Activated CD4-positive, alpha-beta T cell treated with anti-CD3 and anti-CD28 coated beads, Interleukin-2, amount 10 ng/mL, durations not matched to agents 24 days and 14 days (primary cell): Measurements from ENCODE around the gene CD300A. TPM values are rescaled to one million over a fixed set of nuclear protein-coding genes. Genes with fewer than 3 reads are reported as not detected.
A peak's percentile ranks its signal among the peaks of the same experiment; 100 is the strongest.

Source experiments
- DNase-seq: peaks from one replicate; pipeline ENCODE4 v3.0.0; 2022
- H3K27ac Mint-ChIP-seq: one replicate; pipeline ENCODE4 v1.8.0; 2022; ENCODE audit warnings: mild to moderate bottlenecking, mixed read lengths
- H3K27me3 Mint-ChIP-seq: one replicate; pipeline ENCODE4 v1.8.0; 2022; ENCODE audit warnings: mixed read lengths
- H3K36me3 Mint-ChIP-seq: one replicate; pipeline ENCODE4 v1.8.0; 2022; ENCODE audit warnings: low read depth, mild to moderate bottlenecking, mixed read lengths
- H3K4me1 Mint-ChIP-seq: one replicate; pipeline ENCODE4 v1.8.0; 2021; ENCODE audit warnings: mixed read lengths
- H3K4me3 Mint-ChIP-seq: one replicate; pipeline ENCODE4 v1.8.0; 2022; ENCODE audit warnings: mild to moderate bottlenecking, moderate library complexity, mixed read lengths
- H3K9me3 Mint-ChIP-seq: one replicate; pipeline ENCODE4 v1.8.0; 2021; ENCODE audit warnings: mixed read lengths
- intact Hi-C: fragments of 100-400 bp; cut with micrococcal nuclease; formaldehyde crosslinking; loops from one replicate; pipeline ENCODE4 v1.15.1; 2023
- total RNA-seq: library from RNA; stranded (reverse); gene quantifications from 2 replicates; pipeline ENCODE4 v1.2.3, GENCODE V29; 2022

CD300A gene
- total RNA-seq, 1 donor from 2014 or later = 15.3 TPM

DNA sequence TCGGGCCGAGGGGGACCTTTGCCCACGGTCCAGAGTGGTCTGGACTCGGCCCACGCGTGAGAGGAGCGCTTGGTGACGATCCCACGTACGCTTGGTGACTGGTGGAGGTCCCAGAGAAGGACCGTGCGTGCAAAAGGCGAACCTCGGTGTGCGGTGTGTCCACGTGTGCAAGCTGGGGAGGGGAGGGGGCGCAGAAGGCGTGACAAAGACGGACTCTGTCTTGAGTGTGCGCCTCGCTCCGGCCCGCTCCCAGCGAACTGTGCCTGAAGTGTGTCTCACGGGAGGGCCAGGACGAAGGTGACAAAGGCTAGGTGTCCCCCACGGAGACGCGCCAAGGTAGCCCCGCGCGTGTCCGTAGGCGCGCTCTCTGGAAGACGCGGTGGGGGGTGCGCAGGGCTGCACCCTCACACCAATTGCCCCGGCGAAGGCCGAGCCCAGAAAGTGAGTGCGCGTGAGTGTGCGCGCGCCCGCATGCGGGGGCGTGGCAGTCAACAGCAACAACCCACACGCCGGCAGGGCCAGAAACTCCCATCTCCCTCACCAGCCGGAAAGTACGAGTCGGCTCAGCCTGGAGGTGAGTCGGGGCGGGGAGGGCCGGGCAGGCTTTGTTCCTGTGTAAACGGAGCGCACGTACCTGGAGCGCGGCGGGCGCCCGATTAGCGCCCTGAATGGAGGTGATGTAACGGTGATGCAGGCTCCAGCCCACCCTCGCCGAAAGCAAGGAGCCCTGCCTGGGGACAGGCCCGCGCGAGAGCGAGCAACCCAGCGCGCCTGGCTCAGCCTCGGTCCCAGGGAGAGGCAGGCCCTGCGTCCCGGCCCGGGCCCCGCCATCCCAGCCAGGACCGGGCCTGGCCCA is 34.6 kb upstream of the CD300A start, which contains the start of gene GPRC5C:
TSS of gene GPRC5C (plus strand) at position 521 of the 856 bp plus-strand sequence. CDS start 7,689 bp downstream, outside the sequence.
- Mint-ChIP-seq H3K27me3 (peaks cover 68% of the 10 kb centered on the region), H3K4me1 (peaks cover 11% of the 10 kb centered on the region), H3K36me3 (no peaks in the 10 kb centered on the region), H3K4me3 (peak within 1 kb of the TSS; percentile 74), H3K27ac (peak within 1 kb of the TSS; percentile 45), H3K9me3 (no peaks in the 10 kb centered on the region)
- intact Hi-C loops = loop anchor here (10.0 kb wide), 1 partner anchor 63 kb away; no protein-coding TSS in a partner anchor
- DNase-seq = peak; percentile 86

DNA sequence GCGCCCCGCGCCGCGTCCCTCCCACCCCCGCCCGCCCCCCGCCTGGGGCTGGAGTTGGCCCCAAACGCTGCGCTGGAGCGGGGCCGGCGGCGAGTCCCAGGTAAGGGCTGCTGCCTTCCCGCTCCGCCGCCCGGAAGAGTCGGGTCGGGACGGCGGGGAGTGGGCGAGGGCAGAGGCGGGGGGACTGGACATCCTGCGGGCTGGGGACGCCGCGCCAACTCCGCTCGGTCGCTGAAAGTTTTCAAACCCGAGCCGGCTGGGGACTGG is 34.1 kb upstream of the CD300A start:
- H3K9me3 Mint-ChIP-seq = no peaks in the 10 kb centered on the region
- H3K27me3 Mint-ChIP-seq = peaks cover 68% of the 10 kb centered on the region
- H3K4me3 Mint-ChIP-seq = no peak overlapping the region
- intact Hi-C loops = loop anchor here (10.0 kb wide), 1 partner anchor 62 kb away; no protein-coding TSS in a partner anchor
- no peak for DNase-seq
- no peaks in the 10 kb centered on the region for H3K36me3 Mint-ChIP-seq
- no peak overlapping the region for H3K27ac Mint-ChIP-seq
- H3K4me1 Mint-ChIP-seq = peaks cover 11% of the 10 kb centered on the region

DNA sequence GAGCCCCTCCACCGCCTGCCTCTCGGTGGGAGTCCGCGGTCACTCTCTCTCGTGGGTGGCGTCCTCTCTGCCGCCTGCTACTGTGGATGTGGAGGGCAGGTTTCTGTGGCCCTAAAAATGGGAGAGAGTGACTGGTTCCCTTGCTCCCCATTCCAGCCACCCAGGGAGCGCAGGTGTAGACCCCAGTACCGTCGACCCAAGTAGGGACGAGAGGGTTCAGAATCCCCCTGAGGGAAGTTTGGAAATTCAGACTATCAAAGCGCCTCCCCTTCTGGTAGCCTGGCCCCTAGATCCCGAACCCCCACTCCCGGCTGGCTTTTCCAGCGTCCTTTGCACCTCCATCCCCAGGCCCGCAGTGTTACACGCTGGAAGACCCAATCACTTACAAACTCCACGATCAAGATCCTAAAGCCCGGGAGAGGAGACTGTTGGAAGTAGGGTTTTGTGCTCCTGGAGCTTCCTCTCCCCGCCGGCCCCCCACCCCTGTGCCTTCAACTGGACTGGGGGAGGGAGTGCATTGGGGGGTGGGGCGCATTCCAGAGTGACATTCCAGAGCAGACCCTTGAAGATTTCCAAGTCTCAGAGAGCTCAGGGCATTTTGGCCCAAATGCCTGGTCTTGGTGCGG is 33.6 kb upstream of the CD300A start:
- H3K27me3 Mint-ChIP-seq = peaks cover 67% of the 10 kb centered on the region
- intact Hi-C loops = loop anchor here (10.0 kb wide), 1 partner anchor 62 kb away; no protein-coding TSS in a partner anchor
- H3K27ac Mint-ChIP-seq = no peak overlapping the region
- peaks cover 11% of the 10 kb centered on the region for H3K4me1 Mint-ChIP-seq
- no peak for DNase-seq
- no peaks in the 10 kb centered on the region for H3K36me3 Mint-ChIP-seq
- no peaks in the 10 kb centered on the region for H3K9me3 Mint-ChIP-seq
- H3K4me3 Mint-ChIP-seq = peak overlapping the region; percentile 34

DNA sequence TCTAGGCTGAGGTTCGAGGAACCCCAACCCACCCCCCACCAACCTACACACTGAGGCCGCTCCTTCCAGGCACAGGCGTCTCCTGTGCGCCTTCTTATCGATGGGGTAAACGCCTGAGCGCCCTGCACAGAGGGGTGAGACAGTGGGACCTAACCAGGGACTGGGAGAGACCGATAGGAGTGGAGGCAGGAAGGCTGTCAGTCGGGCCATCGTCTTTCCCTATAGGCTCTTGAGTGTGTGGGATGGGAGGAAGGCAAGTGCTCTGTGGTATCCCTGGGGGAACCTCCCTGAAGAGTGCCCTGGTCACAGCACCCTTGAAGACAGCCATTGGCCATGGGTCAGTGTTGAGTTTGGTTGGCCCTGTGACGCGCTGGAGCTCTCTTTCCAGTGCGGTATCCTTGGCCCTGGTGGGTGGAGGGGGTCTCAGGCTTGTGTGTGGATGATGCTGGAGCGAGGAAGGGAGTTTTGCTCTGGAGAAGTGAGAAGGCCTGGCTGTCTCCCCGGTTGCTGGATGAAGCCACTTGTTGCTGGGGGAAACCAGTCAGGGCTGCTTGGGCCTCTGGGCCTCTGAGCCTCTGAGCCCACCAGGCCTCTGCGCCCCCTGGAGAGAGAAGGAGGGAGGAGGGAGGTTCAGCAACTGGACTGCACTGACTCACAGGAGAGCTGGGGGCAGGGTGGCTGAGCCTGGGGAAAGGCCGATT is 32.9 kb upstream of the CD300A start:
- no peaks in the 10 kb centered on the region for H3K9me3 Mint-ChIP-seq
- no peaks in the 10 kb centered on the region for H3K36me3 Mint-ChIP-seq
- intact Hi-C loops = loop anchor here (10.0 kb wide), 1 partner anchor 61 kb away; no protein-coding TSS in a partner anchor
- no peak overlapping the region for H3K27ac Mint-ChIP-seq
- DNase-seq = no peak
- peaks cover 11% of the 10 kb centered on the region for H3K4me1 Mint-ChIP-seq
- peaks cover 60% of the 10 kb centered on the region for H3K27me3 Mint-ChIP-seq
- no peak overlapping the region for H3K4me3 Mint-ChIP-seq

DNA sequence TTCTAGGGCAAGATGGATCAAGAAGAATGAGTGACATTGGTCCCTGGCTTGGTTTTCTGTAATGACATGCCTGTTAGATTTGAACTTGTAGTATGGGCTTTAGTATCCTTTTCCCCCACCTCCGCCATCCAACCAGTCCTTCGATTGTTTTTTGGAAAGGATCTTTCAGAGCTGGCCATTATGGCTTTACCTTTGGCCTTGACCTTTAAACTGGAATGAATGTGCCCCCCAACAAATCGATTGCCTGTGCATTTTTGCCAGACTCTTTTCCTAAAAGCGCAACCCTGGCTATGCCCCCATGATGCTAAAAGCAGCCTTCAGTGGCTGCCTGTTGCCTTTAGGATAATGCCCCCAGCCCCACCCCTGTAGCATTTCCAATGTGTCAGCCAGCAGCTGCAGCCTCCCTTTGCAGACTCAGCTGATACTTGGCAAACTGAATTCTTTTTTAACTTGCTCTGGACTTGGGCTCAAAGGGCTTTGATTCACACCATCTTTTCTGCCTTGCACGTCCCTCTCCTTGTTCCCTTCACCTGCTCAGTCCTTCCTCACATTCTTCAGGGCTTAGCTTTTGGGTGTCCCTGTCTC is 30.6 kb upstream of the CD300A start:
- H3K4me1 Mint-ChIP-seq = peaks cover 6% of the 10 kb centered on the region
- H3K27ac Mint-ChIP-seq = no peak overlapping the region
- H3K36me3 Mint-ChIP-seq = peaks cover 2% of the 10 kb centered on the region
- no peak overlapping the region for H3K4me3 Mint-ChIP-seq
- intact Hi-C loops = loop anchor here (10.0 kb wide), 1 partner anchor 59 kb away; no protein-coding TSS in a partner anchor
- DNase-seq = no peak
- H3K27me3 Mint-ChIP-seq = peaks cover 44% of the 10 kb centered on the region
- H3K9me3 Mint-ChIP-seq = peaks cover 3% of the 10 kb centered on the region

DNA sequence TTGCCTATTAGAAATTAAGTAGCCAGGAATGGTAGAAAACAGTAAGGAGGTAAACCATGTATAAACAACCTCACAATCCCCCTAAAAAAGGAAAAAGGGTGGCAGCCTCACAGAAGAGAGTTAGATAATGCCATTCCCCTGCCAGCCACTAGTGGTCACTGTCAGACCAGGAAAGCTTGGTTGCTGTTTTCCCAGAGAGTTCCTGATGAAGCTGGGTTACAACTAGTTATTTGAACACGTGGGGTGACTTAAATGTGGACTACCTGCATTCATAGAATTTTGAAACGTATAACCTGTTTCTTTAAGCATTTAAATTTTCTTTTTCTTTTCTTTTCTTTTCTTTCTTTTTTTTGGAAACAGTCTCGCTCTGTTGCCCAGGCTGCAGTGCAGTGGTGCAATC is 28.7 kb upstream of the CD300A start:
- Mint-ChIP-seq H3K4me1 (no peaks in the 10 kb centered on the region), H3K36me3 (peaks cover 2% of the 10 kb centered on the region), H3K27me3 (peaks cover 36% of the 10 kb centered on the region), H3K4me3 (no peak overlapping the region), H3K27ac (no peak overlapping the region), H3K9me3 (peaks cover 3% of the 10 kb centered on the region)
- peak; percentile 70 for DNase-seq
- intact Hi-C loops = loop anchor here (10.0 kb wide), 1 partner anchor 57 kb away; no protein-coding TSS in a partner anchor

DNA sequence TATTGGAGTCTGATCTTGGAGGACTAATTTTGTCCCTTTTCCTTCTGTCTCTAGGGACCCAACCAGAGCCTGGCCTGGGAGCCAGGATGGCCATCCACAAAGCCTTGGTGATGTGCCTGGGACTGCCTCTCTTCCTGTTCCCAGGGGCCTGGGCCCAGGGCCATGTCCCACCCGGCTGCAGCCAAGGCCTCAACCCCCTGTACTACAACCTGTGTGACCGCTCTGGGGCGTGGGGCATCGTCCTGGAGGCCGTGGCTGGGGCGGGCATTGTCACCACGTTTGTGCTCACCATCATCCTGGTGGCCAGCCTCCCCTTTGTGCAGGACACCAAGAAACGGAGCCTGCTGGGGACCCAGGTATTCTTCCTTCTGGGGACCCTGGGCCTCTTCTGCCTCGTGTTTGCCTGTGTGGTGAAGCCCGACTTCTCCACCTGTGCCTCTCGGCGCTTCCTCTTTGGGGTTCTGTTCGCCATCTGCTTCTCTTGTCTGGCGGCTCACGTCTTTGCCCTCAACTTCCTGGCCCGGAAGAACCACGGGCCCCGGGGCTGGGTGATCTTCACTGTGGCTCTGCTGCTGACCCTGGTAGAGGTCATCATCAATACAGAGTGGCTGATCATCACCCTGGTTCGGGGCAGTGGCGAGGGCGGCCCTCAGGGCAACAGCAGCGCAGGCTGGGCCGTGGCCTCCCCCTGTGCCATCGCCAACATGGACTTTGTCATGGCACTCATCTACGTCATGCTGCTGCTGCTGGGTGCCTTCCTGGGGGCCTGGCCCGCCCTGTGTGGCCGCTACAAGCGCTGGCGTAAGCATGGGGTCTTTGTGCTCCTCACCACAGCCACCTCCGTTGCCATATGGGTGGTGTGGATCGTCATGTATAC is 26.5 kb upstream of the CD300A start:
- H3K36me3 Mint-ChIP-seq = peaks cover 2% of the 10 kb centered on the region
- H3K4me3 Mint-ChIP-seq = no peak overlapping the region
- peaks cover 23% of the 10 kb centered on the region for H3K27me3 Mint-ChIP-seq
- no peaks in the 10 kb centered on the region for H3K4me1 Mint-ChIP-seq
- intact Hi-C loops = loop anchor here (10.0 kb wide), 1 partner anchor 55 kb away; no protein-coding TSS in a partner anchor
- peaks cover 3% of the 10 kb centered on the region for H3K9me3 Mint-ChIP-seq
- H3K27ac Mint-ChIP-seq = no peak overlapping the region
- DNase-seq = no peak

DNA sequence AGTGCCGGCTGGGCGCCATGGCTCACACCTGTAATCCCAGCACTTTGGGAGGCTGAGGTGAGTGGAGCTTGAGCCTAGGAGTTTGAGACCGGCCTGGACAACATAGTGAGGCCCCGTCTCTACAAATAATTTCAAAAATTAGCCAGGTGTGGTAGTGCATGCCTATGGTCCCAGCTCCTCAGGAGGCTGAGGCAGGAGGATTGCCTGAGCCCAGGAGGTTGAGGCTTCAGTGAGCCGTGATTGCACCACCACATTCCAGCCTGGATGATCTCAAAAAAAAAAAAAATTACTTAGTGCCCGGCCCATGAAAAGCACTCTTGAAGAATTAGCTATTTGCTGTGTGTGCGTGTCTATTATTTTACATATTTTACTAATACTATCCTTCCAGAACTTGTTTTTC is 24.9 kb upstream of the CD300A start:
- Mint-ChIP-seq H3K36me3 (peaks cover 2% of the 10 kb centered on the region), H3K9me3 (peaks cover 3% of the 10 kb centered on the region), H3K4me1 (no peaks in the 10 kb centered on the region), H3K27me3 (peaks cover 13% of the 10 kb centered on the region), H3K27ac (no peak overlapping the region), H3K4me3 (no peak overlapping the region)
- no peak for DNase-seq
- intact Hi-C loops = no loop called here

DNA sequence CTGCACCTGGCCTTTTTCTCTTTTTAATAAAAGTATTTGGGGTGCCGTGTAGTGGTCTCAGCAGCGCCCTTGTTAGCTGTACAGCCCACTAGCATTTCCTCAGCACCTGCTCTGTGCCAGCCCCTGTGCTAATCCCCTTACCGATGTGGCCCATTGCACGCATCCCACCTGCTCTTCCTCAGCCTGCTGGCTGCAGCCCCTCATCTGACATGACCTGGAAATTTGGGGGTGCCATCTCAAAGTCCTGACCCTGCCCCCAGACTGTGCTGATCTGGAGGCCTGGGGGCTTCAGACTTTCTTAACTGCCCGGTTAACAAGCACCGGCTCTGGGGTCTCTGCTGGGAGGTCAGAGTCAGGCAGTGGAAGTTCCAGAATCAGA is 24.2 kb upstream of the CD300A start:
- H3K9me3 Mint-ChIP-seq = peaks cover 3% of the 10 kb centered on the region
- peaks cover 5% of the 10 kb centered on the region for H3K4me1 Mint-ChIP-seq
- peaks cover 2% of the 10 kb centered on the region for H3K36me3 Mint-ChIP-seq
- no peak for DNase-seq
- intact Hi-C loops = no loop called here
- no peak overlapping the region for H3K27ac Mint-ChIP-seq
- H3K4me3 Mint-ChIP-seq = no peak overlapping the region
- peaks cover 11% of the 10 kb centered on the region for H3K27me3 Mint-ChIP-seq

DNA sequence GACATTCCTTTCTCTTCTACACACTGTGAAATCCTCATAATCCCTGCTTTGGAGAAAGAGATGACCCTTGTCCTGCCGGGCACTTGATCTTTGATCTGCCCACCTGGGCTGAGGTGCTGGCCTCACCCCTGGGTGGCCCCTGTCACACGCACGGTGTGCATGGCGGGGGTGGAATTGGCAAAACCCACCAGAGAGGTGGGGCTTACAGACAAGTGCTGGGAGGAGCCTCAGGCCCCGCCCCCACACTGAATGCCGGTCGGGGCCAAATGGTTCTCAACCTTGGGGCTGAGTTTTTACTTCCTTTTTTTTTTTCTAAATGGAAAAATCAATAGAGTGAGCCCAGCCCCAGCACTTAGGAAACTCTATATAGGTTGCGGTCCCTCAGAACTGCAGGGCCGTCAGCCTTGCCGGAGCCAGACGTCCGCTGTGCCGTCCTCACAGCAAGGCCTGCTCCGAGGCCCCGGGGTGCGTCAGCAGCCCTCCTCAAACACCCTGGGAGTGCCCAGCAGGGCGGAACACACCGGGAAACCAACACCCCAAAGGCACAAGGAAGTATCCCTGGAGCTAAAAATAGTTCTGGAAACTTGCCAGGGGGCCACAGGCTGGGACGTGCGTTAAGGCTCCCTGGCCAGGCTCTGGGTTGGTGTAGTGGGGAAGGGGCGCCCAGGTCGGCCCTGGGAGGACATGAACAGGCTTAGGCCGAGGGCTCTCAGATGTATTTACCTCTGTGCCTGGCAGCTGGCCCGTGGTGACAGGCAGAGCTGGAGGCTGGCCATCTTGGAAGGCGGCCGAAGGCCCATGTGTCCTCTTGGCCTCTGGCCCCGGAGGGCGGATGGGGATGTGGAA is 23.5 kb upstream of the CD300A start:
- DNase-seq = peak; percentile 67
- Mint-ChIP-seq H3K27me3 (peaks cover 15% of the 10 kb centered on the region), H3K36me3 (peaks cover 2% of the 10 kb centered on the region), H3K27ac (no peak overlapping the region), H3K4me1 (peaks cover 5% of the 10 kb centered on the region), H3K9me3 (peaks cover 3% of the 10 kb centered on the region), H3K4me3 (no peak overlapping the region)
- intact Hi-C loops = no loop called here

DNA sequence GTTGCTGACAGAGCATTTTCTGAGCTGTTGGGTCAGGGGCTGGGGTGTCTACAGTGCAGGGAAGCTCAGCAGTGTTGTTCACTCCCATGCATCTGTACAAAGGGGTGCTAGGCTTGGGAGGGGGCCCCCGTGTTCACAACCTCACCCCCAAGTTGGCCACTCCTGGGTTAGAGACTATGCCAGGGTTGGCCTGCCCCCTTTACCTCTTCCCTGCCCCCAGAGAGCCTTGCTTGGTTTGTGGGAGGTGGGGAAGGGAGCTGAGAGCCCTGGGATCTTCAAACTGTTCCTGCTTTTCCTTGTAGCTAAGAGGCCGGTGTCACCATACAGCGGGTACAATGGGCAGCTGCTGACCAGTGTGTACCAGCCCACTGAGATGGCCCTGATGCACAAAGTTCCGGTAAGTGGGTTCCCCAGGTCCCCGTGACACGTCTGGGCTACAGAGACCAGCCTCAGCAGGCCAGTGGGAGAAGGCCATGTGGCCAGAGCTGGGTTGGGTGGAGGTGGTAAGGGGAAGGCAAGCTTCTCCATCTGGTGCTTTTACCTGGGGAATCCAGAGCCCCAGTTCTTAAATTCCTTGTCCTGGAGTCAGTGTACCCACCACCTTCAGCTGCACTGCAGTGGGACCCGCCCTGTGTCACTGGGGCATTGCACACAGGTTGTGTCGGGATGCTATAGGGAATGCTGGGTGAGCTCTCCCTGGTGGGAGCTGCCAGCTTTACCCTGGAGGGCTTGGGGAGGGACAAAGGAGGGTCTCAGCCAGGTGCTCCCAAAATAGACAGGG is 22.7 kb upstream of the CD300A start:
- Mint-ChIP-seq H3K4me1 (peaks cover 5% of the 10 kb centered on the region), H3K27me3 (peaks cover 15% of the 10 kb centered on the region), H3K4me3 (no peak overlapping the region), H3K27ac (no peak overlapping the region), H3K36me3 (peaks cover 2% of the 10 kb centered on the region), H3K9me3 (peaks cover 3% of the 10 kb centered on the region)
- intact Hi-C loops = no loop called here
- no peak for DNase-seq

DNA sequence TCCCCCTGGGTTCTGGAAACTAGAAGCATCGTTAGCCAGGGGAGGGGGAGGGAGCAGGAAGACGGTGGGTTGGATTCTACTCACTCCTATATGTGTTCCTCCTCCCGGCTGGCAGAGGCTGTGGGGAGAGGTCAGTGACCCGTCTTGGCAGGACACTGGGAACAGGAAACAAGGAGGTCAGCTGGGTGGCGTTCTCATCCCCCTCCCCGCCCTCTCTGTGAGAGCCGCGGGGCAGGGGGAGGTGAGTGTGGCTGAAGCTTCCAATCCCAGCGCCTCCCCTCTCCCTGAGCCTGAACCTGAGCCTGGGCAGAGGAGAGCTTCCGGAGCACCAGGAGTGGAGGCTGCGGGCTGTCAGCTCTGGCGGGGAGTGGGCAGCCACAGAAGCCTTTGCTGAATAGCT is 22.0 kb upstream of the CD300A start:
- Mint-ChIP-seq H3K4me3 (no peak overlapping the region), H3K36me3 (peaks cover 2% of the 10 kb centered on the region), H3K27ac (no peak overlapping the region), H3K4me1 (peaks cover 5% of the 10 kb centered on the region), H3K9me3 (peaks cover 3% of the 10 kb centered on the region), H3K27me3 (peaks cover 15% of the 10 kb centered on the region)
- intact Hi-C loops = no loop called here
- no peak for DNase-seq
